Measurements from ENCODE around the gene LAT.
A peak's percentile ranks its signal among the peaks of the same experiment; 100 is the strongest.
"Not testable (repeated sequence)": the region's sequence is repeated elsewhere in the genome, so short reads cannot be mapped to it uniquely, and the experiment has no call there.

The LAT gene

DNA sequence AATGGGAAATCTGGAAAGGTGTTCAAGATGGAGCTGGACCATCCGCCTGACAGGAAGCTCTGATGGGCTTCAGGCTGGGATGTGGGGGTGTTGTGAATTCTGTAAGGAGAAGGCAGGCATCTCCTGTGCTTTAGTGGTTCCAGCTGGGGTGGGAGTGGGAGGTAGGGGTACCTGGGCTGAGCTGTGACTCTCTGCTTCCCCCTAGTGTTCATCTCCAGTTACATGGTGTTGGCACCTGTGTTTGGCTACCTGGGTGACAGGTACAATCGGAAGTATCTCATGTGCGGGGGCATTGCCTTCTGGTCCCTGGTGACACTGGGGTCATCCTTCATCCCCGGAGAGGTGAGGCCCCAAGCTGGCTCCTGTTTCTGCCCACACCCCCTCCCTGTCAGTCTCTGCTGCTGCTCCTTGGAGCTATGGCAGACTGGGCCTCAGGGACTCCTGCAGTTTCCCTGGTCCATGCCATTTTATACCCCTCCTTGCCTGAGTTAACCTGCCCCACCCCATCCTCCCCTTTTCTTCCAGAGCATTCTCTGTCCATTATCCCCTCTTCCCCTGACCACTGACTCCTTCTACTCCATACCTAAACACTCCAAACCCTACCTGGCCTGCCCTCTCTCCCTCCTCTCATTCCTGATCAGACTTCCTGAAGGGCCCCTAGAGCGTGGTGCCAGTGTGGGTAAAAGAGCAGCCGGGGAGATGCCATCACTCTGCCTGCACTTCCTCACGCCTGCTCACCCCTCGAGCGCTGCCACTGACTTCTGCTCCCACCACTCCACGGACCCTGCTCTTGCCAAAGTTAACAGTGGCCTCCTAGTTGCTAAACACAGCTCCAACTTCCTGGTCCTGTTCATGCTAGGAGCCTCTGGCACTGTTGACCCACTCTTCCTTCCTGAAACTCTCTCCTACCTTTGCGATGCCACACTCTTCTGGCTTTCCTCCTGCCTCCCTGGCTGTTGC, 6.9 kb upstream of the LAT start:
- no peak for DNase-seq

DNA sequence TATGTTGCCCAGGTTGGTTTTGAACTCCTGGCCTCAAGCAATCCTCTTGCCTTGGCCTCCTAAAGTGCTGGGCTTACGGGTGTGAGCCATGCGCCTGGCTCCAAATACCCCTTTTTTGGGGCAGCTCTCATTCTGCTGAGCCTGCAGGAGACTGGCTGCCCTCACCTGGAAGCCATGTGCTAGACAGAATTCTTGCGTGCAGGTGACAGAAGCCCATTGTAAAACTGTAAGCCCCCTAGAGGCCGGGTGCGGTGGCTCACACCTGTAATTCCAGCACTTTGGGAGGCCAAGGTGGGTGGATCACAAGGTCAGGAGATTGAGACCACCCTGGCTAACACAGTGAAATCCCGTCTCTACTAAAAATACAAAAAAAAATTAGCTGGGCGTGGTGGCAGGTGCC, 4.5 kb upstream of the LAT start:
- not testable (repeated sequence) for DNase-seq

DNA sequence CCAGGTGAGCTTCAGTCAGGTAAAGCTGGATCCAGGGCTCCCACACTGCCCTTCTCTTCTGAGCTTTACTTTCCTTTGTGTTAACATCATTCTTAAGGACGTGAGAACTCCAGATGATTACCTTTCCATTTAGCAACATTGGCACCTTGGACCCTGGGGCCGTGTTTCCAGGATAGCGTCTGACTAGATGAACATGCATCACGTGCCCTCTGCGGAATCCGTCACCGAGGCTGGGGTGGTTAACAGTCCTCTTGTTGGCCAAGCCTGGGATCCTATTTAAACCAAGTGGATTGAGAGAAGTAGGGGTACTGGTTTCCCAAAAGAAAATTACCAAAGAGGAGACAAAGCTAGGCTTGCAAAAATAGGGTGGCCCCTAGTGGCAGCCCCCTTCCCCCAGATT, 3.9 kb upstream of the LAT start:
- DNase-seq = no peak

DNA sequence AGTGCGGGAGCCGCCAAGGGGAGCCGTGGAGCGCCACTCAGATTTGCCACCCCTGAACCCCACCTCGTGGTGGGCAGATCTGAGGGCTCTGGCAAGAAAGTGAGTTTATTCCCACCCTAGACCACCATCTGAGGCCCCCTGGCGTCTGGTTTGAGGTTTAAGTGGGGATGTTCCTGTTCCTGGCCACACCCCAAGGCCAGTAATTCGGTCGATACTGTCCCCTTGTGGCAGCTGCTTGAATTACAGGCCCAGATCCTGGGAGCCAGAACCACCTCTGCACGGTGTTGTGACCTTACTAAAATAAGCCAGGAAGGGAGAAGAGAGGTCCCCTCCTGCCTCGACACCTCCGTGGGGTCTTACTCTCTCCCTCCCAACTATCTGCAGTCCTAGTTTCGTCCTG, 3.3 kb upstream of the LAT start:
- peak; percentile 86 for DNase-seq

DNA sequence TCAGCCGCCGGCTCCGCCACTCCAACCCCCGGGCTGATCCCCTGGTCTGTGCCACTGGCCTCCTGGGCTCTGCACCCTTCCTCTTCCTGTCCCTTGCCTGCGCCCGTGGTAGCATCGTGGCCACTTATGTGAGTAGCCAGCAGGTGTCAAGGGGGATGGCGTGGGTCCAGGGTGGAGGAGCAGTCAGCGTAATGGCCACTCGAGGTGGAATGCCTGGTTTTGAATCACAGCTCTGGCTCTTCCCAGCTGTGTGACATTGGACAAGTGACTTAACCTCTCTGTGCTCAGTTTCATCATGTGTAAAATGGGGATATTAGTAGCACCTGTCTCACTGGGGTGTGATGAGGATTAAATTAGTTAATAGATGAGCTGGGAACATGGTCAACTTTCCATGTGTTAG, 2.4 kb upstream of the LAT start:
- no peak for DNase-seq

DNA sequence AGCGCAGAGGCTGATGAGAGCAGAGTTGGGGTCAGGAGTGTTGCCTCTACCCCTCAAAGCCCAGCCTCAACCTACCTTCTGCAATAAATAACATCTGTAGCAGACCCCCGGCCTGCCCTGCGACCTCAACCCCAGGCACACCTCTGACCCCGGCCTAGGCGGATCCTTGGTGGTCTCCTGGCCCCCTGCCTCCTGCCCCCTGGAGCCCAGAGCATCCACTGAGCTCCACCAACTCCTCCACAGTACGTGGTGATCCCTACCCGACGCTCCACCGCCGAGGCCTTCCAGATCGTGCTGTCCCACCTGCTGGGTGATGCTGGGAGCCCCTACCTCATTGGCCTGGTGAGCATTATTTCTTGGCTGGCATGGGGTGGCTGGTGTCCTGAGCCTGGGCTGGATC, 1.9 kb upstream of the LAT start:
- DNase-seq = no peak

DNA sequence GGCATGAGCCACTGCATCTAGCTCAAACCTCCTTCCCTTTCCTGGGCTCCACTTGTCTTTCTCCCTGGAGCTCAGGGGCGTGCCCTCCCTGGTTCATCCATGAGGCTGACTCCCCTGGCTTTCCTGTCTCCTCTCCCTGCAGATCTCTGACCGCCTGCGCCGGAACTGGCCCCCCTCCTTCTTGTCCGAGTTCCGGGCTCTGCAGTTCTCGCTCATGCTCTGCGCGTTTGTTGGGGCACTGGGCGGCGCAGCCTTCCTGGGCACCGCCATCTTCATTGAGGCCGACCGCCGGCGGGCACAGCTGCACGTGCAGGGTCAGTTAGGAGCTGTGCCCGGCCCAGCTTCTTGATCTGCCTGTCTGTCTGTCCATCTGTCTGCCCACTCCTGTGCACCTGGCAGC, 1.2 kb upstream of the LAT start:
- DNase-seq = no peak

DNA sequence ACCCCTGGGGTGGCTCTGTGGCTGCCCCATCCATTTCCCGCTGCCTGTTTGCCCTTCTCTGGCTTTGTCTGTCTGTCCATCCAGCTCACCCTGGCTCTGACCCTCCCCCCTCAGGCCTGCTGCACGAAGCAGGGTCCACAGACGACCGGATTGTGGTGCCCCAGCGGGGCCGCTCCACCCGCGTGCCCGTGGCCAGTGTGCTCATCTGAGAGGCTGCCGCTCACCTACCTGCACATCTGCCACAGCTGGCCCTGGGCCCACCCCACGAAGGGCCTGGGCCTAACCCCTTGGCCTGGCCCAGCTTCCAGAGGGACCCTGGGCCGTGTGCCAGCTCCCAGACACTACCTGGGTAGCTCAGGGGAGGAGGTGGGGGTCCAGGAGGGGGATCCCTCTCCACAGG, 761 bp upstream of the LAT start:
- DNase-seq = peak; percentile 29

DNA sequence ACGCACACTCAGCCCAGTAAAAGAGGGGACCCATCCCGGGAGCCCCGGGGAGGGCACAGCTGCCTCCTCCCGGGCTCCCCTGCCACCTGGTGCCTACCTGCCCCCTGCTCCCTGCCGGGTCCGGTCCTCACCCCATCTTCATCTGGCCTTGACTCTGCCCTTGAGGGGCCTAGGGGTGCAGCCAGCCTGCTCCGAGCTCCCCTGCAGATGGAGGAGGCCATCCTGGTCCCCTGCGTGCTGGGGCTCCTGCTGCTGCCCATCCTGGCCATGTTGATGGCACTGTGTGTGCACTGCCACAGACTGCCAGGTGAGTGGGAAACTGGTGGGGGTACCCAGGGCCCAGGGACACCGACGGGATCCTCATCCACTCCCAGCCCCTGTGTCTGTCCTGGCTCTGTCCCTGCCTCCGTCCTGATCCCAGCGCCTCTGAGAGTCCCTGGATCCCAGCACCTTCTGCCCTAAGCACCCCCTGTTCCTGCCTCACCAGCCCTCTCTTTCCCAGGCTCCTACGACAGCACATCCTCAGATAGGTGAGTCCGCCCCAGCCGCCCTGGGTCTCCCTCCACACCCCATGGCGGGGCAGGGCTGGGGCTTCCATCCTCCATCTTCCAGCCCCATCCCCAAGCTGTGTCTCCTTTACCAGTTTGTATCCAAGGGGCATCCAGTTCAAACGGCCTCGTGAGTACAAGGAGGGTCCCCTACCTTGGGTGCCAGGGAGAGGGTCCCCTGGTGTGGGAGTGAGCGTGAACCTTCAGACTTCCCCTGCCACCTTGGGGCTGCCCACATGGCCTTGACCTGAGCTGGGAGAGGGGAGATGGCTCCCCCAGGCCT, 574 bp downstream of the LAT start:
- DNase-seq = peak; percentile 52

DNA sequence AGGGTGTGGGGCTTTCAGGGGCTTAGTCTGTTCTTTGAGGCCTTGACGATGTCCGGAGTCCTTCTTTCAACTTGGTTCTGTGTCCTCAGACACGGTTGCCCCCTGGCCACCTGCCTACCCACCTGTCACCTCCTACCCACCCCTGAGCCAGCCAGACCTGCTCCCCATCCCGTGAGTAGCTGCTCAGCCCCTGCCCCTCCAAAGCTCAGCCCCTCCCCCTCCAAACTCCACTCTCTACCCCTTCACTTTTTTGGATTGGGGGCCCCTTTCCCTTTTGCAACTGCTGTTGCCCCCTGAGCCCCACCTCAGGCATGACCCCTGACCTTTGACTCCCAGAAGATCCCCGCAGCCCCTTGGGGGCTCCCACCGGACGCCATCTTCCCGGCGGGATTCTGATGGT, 1.2 kb downstream of the LAT start:
- peak; percentile 36 for DNase-seq

DNA sequence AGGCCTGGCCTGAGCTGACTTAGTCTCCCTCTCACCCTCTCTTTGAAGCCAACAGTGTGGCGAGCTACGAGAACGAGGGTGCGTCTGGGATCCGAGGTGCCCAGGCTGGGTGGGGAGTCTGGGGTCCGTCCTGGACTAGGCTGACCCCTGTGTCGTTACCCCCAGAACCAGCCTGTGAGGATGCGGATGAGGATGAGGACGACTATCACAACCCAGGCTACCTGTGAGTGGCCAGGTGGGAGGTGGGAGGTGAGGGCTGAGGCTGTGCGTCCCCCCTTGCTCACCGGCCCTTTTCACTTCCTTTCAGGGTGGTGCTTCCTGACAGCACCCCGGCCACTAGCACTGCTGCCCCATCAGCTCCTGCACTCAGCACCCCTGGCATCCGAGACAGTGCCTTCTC, 1.6 kb downstream of the LAT start:
- peak; percentile 58 for DNase-seq

DNA sequence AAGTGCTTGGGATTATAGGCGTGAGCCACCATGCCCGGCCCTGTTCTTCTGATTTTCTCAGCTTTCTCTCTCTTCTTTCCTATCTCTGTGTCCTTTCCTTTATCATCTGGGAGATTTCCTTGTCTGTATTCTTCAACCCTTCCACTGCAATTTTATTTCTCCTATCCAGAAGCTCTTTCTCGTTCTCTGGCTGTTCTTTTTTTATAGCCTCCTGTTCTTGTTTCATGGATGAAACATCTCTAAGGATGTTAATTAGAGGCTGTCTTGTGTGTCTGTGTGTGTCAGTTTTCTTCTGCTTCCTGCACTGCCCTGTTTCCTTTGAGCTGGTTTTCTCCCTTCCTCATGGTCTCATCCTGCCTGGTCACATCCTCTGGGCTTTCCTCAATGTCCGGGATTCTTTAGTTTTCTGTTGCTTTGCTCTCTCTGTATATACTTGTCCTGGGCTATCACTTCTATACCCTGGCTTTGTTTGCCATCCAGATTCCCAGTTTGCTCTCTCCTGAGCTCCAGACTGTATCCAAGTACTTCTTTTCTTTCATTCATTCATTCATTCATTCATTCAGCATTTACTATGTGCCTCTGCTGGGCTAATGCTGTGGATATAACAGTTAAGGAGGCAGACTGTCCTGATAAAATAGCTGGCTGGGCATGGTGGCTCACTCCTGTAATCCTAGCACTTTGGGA, 2.5 kb downstream of the LAT start:
- DNase-seq = no peak

DNA sequence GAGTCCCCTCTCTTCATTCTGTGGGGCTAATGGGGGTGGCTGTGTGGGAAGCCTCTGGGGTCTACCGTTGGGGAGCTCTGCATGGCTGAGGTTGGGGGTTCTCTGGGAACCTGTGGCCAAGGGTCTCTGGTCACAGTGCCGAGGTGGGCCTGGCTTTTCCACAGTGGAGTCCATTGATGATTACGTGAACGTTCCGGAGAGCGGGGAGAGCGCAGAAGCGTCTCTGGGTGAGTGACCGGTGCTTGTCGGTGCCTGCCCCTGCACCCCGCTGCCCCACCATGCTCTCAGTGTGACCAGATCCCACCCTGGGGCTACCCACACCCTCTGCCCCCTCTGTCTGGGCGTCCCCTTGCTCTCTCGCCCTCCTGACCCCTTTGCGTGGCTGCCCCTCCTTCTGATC, 4.5 kb downstream of the LAT start:
- DNase-seq = no peak

DNA sequence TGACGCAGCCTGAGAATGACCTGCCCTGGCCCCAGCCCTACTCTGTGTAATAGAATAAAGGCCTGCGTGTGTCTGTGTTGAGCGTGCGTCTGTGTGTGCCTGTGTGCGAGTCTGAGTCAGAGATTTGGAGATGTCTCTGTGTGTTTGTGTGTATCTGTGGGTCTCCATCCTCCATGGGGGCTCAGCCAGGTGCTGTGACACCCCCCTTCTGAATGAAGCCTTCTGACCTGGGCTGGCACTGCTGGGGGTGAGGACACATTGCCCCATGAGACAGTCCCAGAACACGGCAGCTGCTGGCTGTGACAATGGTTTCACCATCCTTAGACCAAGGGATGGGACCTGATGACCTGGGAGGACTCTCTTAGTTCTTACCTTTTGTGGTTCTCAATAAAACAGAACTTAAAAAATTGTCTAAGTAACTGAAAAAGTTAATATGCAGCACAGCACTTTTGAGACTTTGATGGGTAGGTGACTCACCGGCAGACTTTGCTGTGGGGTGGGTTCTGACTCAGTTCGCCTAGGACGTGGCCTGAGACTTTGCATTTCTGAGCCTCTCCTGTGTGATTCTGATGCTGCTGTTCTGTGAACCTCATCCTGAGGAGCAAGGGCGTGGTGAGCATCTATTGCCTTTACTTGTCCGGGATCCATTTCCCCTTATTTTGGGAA, 5.7 kb downstream of the LAT start:
- peak; percentile 78 for DNase-seq

DNA sequence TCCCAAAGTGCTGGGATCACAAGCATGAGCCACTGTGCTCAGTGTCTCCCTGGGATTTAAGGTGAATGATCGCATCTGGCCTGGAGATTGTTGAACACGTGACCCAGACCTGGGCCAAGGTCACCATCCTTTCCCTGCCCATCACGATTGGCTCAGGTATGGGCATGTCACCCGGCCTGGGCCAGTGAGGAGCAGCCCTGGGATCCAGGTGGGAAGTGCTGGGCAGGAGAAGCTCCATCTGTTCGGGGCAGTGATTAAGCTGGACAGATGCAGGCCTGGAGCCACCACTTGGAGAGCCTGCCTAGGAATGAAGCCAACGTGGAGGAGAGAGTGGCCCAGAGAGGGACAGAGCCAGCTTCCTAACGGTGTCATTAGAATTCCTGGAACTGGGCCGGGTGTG, 6.8 kb downstream of the LAT start:
- DNase-seq = no peak

DNA sequence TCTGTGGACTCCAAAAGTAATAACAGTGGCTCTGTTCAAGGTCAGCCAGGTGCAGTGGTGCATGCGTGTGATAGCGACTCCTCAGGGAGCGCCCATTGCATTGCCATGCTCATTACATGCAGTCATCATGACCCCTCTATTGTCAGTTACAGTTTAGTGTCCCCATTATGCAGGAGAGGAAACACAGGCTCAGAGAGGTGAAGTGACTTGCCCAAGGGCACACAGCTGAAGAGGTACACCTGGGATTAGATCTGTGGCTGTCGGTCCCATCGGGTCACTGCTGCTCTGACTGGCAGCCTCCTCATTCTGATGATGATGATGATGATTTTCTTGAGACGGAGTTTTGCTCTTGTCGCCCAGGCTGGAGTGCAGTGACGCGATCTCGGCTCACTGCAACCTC, 7.6 kb downstream of the LAT start:
- DNase-seq = no peak

DNA sequence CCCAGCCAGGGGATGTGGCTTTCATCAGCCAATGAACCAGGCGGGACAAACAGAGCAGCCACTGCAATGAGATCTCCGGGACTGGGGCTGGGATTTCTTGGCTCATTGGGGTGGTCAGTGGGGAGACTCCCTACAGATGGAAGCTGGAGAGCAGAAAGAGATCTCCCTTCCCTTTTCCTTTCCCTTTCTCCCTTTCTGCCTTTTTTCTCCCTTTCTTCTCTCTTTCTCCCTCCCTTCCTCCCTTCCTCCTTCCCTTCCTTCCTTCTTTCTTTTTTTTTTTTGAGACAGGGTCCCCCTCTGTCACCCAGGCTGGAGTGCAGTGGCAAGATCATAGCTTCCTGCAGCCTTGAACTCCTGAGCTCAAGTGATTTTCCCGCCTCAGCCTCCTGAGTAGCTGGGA, 14.0 kb downstream of the LAT start:
- no peak for DNase-seq

DNA sequence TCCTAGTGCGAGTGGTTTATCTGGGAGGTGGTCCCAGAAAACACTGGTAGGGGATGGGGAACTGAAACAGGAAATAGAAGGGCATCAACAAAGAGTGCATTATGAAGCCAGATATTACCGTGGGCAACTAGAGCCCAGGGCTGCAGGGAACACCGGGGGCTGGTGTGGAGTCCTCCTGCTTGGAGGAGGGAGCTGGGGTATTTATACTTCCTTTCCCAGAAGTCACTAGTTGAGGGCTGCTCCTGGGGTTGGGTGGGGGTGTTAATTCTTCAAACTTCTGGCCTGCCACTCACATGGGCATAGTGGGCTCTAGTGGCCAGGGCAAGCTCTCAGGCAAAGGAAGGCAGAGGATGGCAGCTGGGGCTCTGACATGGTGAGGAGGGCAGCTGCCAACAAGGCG, 14.7 kb downstream of the LAT start:
- DNase-seq = no peak

DNA sequence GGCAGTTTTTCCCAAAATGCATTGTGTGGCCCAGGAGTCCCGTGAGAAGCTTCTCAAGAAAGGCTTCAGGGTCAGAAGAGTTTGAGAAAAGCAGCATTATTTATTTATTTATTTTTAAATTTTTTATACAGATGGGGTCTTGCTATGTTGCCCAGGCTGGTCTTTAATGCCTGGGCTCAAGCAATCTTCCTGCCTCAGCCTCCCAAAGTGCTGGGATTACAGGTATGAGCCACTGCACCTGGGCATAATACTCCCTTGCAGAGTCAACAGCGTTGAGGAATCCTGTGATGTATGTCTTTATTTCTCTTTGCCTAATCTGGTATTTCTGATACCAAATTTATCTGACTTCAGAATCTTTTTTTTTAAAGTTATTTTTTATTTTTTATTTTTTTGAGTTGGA, 15.2 kb downstream of the LAT start:
- DNase-seq = no peak

DNA sequence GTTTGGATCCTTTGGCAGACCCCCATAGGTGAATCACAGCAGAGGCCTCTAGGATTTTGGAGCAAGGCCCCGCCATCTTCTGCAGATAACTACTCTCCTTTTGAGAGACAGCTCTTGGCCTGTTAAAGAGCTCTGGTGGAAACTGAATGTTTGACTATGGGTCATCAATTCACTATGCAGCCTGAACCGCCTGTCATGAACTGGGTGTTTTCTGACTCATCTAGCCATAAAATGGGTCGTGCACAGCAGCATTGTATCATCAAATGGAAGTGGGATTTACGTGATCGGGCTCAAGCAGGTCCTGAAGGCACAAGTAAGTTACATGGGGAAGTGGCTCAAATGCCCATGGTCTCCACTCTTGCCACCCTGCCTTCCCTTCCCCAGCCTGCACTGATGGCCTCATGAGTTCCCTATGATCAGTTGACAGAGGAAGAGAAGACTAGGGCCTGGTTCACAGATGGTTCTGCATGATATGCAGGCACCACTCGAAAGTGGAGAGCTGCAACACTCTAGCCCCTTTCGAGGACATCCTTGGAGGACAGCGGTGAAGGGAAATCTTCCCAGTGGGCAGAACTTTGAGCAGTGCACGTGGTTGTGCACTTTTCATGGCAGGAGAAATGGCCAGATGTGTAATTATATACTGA, 19.8 kb downstream of the LAT start:
- not testable (repeated sequence) for DNase-seq

DNA sequence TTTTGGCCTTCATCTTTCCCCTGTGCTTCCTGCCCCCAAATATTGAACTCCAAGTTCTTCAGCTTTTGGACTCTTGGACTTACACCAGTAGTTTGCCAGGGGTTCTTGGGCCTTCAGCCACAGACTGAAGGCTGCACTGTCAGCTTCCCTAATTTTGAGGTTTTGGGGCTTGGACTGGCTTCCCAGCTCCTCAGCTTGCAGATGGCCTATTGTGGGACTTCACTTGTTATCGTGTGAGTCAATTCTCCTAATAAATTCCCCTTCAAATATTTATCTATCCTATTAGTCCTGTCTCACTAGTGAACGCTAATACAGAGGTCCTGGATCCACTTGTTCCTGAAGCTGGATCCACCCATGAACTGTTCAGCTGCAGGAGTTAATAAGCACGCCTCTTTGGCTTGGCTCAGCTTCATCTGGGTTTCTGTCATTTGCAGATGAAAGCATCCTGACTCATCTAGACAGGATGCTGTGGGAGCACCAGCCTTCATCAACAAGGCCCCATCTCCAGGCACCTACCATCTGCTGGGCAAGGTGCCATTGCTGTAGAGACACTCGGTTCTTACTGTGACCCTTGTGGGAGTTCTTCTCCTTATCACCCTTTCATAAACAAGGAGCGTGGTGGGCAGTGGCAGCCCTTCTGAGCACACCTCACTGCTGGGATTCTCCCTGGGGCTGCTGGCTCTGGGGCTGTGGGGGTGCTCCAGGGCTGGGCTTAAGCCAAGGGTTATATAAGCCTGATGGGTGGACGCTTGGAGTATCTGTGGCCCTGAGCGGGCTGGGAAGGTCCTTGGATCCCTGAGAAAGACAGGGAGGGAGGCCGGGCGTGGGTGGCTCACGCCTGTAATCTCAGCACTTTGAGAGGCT, 23.1 kb downstream of the LAT start:
- peak; percentile 81 for DNase-seq

Measured in stimulated activated CD8-positive, alpha-beta memory T cell treated with anti-CD3 and anti-CD28 coated beads, Interleukin-4, amount 100 ng/mL, for 48 hours (primary cell).